HPDE6-E6E7 (cell line): ENCODE data around the gene RAB18.
"Not testable (repeated sequence)": the region's sequence is repeated elsewhere in the genome, so short reads cannot be mapped to it uniquely, and the experiment has no call there.

ENCODE experiments used
- DNase-seq: peaks from one replicate; pipeline ENCODE4 v3.0.0; 2011; ENCODE audit warnings: missing footprints; ENCODE audit errors: extremely low spot score

Gene RAB18

GRCh38 chr10:27504808-27505460, 830 bp downstream of the RAB18 start:
- DNase-seq, result no peak

GRCh38 chr10:27505537-27505936, 1.4 kb downstream of the RAB18 start:
- DNase-seq, result not testable (repeated sequence)

- DNase-seq, result no peak
Measured at GRCh38 chr10:27506280-27506679, 2.2 kb downstream of the RAB18 start.

GRCh38 chr10:27512548-27512947, 8.4 kb downstream of the RAB18 start:
- no peak for DNase-seq

- DNase-seq, result no peak
Measured at GRCh38 chr10:27513451-27514191, 9.5 kb downstream of the RAB18 start.

GRCh38 chr10:27514243-27514642, 10.1 kb downstream of the RAB18 start:
- DNase-seq, result no peak

GRCh38 chr10:27518261-27518660, 14.2 kb downstream of the RAB18 start:
- DNase-seq, result no peak

GRCh38 chr10:27525819-27526218, 21.7 kb downstream of the RAB18 start:
- no peak for DNase-seq

GRCh38 chr10:27526242-27526641, 22.1 kb downstream of the RAB18 start:
- no peak for DNase-seq

GRCh38 chr10:27527666-27528295, 23.7 kb downstream of the RAB18 start:
- DNase-seq, result no peak

GRCh38 chr10:27529010-27529783, 25.1 kb downstream of the RAB18 start:
- no peak for DNase-seq

GRCh38 chr10:27530477-27530876, 26.4 kb downstream of the RAB18 start:
- DNase-seq, result no peak

GRCh38 chr10:27531336-27531847, 27.3 kb downstream of the RAB18 start:
- no peak for DNase-seq

- DNase-seq, result no peak
Measured at GRCh38 chr10:27534161-27534700, 30.1 kb downstream of the RAB18 start.

GRCh38 chr10:27535317-27535716, 31.2 kb downstream of the RAB18 start:
- DNase-seq, result no peak

- no peak for DNase-seq
Measured at GRCh38 chr10:27536437-27536836, 32.3 kb downstream of the RAB18 start.

GRCh38 chr10:27537166-27537565, 33.1 kb downstream of the RAB18 start:
- DNase-seq, result no peak

GRCh38 chr10:27537787-27538186, 33.7 kb downstream of the RAB18 start:
- DNase-seq, result no peak

GRCh38 chr10:27540672-27541071, 36.6 kb downstream of the RAB18 start:
- no peak for DNase-seq

- DNase-seq, result no peak
Measured at GRCh38 chr10:27541796-27542729, 38.0 kb downstream of the RAB18 start.

GRCh38 chr10:27542812-27543211, 38.7 kb downstream of the RAB18 start:
- DNase-seq, result no peak
